ENCODE measurements around the gene DVL2.
A peak's percentile ranks its signal among the peaks of the same experiment; 100 is the strongest.
"Not testable (repeated sequence)": the region's sequence is repeated elsewhere in the genome, so short reads cannot be mapped to it uniquely, and the experiment has no call there.

Gene DVL2

DNA sequence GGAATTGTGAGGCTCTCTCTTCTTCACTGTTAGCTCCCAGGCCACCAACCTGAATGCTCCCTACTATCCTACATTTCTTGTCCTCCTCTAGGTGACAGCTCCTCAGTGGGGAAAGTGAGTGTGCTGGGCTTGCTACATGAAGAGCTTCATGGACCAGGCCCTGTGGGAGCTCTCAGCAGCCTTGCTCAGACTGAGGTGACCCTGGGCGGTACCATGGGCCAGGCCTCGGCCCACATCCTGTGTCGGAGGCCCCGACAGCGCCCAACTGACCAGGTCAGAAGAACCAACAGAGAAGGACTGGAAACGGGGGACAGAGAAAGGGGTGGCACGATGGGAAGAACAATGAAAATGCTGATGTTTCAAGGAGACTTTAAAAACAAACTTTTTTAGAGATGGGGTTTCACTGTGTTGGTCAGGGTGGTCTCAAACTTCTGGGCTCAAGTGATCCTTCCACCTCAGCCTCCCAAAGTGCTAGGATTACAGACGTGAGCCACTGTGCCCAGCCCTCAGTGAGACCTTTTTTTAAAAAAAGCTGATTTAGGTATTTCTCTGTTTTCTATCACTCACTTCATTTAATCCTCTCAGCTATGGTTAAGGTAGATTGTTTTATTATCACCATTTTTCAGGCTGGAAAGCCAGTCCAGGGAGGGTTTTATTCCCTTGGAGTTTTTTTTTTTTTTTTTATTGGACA lies 22.6 kb upstream of the DVL2 start:
- no peak for DNase-seq (ENCODE audit: low read depth)

DNA sequence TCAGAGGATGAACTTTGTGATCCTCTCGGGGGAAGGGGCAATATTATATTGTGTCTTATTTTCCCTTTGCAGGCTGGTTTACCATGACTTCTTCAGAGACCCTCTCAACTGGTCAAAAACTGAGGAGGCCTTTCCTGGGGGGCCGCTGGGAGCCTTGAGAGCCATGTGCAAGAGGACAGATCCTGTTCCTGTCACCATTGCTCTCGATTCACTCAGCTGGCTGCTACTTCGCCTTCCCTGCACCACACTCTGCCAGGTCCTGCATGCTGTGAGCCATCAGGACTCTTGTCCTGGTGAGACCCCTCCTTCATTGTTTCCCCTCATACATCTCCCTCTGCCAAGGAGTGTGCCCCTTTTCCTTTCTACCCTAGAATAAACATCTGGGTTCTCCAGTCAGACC lies 20.2 kb upstream of the DVL2 start:
- no peak for DNase-seq (ENCODE audit: low read depth)

DNA sequence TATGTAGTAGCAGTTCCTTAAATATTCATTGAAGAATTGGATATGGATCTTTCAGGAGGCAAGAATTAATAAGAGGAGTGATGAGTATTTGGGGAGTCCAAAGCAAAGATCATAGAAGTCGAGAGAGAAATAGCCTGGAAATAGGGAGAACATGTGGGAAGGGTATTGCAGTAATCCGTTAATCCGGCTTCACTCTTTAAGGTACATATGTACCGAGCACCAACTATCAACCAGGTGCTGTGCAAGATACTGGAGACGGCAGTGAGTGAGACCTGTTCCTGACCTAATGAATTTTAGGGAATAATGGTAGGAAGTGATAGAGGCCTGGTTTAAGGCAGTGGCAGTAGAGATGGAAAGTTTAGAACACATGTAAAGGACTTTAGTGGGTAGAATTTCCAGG lies 18.8 kb upstream of the DVL2 start:
- no peak for DNase-seq (ENCODE audit: low read depth)

DNA sequence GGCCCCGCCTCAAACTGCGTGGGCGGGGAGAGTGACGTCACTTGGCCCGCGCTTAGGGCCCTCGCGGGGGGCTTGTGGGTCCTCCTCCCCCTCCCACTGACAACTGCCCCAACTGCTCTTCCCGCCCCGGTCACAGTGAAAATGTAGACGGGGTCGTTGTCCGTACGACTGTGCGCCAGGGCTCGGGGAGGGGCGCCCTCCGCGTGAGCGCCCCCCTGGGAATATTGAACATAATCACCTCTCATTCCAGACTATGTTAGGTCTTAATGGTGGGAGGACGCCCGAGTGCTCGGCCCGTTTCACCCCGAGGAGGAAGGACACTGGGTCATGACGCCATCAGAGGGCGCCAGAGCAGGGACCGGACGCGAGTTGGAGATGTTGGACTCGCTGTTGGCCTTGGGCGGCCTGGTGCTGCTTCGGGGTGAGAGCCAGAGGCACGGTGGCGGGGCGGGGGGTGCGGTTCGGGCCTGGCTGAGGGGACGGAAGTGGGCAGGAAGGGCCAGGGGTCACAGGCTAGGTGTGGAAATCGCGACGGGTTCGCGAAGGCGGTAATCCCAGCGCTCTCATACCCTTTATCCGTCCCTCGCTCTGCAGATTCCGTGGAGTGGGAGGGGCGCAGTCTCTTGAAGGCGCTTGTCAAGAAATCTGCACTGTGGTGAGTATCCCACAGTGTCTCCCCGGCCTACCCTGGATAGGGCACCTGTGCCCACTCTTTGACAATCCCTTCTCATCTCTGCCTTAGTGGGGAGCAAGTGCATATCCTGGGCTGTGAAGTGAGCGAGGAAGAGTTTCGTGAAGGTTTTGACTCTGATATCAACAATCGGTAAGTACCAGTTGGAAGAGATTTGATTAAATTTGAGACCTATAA lies 18.1 kb upstream of the DVL2 start, which contains the start of gene ELP5:
ELP5 (plus strand) TSS at position 40 of the 868 bp plus-strand sequence; CDS start at position 376, 336 bp downstream.
- peak; percentile 78 for DNase-seq (ENCODE audit: low read depth)

DNA sequence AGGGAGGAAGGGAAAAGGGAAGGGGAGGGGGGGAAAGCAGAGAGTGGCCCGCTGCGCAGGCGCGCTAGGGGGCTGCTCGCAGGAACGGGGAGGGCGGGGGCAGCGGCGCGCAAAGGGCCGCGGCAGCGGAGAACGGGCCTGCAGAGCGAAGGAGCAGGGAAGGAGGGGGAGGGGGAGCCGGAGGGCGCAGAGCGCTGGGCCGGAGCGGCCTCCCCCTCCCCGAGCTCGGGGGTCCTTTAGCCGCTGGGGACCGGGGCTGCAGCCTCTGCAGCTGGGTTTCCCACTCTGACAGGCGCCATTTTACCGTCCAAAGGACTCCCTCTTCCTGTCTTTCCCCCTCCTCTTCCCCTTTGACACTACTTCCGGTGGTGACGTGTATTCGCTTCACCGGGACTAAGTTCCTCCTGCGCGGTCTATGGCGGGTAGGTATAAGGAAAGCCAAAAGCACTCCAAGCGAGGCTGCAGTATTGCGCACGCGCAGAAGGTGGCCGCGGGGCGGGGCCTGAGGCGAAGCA lies 17.4 kb upstream of the DVL2 start, which contains the start of gene CTDNEP1:
CTDNEP1 (minus strand) TSS at position 74 of the 515 bp plus-strand sequence. CDS start 438 bp downstream, outside the sequence.
- peak; percentile 99 for DNase-seq (ENCODE audit: low read depth)

DNA sequence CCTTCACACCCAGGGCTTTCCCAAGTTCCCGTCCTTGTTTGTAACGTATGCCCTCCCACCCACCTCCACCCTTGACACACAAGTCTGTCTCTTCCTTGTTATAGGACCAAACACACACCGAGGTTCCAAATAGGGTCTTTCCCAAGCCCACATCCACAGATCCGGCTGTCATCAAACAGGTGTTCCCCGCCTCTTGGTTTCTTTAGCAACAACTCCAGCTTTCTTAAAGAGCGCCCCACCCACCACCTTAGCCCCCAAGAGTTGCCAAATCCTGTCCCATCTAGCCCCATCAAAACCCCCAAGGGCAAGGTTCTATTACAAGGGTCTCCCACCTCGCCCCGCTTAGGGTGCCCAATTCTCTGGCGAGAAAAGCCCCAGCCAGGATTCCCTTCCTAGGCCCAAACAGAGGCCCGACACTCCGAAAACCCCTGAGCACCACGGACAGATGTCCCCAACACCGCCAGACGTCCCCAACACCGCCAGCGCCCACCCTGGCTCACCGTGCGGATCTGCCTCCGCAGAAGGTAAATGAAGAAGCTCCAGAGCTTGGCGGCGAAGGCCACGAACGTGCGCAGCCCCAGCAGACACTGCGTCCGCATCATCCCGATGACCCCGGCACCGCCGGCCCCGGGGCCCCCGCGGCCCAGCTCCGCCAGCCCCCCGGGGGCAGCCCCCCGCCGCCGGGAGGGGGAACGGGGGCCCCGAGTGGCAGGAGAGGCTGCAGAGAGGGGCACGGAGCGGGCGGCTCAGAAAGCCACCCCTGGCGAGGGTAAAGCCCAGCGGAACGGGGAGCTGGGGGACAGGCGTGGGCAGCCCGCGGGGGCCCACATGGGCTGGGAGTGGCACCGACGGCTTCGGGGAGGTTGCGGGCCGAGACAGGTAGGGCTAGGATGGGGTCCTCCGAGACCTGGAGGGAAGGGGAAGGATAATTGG lies 16.6 kb upstream of the DVL2 start:
- DNase-seq (ENCODE audit: low read depth), result no peak

DNA sequence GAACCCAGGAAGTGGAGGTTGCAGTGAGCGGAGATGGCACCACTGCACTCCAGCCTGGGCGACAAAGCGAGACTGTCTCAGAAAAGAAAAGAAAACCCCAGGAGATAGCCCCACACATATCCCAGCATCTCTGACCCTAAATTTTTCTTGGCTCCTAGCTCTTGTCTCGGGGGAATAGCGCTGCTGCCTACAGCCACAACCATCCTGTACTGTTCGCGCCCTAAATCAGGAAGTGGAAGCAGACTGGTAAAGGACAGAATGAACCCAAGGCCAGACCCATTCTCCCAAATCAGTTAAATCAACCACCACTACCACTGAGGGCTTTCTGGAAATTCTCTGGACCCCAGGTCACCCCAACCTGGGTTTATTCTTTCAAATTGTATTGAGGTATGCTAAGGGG lies 15.5 kb upstream of the DVL2 start:
- no peak for DNase-seq (ENCODE audit: low read depth)

DNA sequence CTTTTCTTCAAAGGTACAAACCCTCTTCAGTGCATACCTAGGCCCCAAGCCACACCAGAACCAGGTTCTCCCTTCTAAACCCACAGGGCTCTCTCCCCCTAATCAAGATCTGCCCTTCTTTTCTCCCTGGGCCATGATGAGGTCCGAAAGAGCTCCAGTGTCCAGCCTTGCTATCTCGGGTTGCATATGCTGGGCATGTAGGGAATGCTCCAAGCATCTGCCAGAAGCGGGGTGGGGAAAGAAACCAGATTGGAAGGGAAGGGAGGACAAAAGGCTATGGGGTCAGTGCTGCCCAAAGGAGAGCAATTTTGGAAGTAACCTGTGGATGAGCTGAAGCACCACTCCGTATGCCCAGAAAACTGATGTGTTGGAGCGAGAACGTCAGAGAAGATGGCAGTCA lies 14.9 kb upstream of the DVL2 start:
- DNase-seq (ENCODE audit: low read depth), result no peak

DNA sequence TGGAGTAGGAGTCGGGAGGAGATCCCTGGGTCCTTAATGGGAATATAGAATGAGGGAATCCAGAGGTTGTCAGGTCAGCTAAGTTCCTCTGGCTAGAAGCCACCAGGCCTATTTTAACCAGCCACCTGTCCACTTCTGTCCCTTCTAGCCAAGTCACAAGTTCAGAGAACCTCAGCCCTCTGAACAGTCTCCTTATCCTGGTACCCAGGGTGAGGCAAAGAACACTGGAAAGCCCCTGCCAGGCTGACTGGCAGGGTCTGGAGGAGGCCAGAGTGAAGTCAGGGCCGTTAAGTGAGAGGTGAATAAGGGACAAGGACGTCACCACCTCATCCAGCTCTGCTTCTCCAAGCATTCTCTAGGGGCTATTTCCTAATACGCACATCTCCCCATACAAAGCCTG lies 14.5 kb upstream of the DVL2 start:
- DNase-seq (ENCODE audit: low read depth), result no peak

DNA sequence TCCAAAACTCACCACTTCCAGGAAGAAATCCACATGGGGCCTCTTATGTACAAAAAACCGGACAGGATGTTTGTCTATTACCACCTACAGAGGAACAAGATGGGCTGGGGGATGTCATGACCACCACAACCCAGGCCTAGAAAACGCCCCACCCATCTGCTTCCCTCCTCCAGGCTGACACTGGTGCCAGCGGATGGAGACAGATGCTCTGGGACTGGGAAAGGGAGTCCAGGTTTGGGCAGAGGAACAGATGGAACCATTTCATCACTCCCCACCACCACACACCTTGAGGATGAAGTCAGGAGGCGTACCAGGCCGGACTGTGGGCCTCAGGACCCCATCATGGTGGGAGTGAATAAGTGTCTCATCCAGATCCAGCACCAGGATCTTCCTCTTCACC lies 12.5 kb upstream of the DVL2 start:
- DNase-seq (ENCODE audit: low read depth), result no peak

DNA sequence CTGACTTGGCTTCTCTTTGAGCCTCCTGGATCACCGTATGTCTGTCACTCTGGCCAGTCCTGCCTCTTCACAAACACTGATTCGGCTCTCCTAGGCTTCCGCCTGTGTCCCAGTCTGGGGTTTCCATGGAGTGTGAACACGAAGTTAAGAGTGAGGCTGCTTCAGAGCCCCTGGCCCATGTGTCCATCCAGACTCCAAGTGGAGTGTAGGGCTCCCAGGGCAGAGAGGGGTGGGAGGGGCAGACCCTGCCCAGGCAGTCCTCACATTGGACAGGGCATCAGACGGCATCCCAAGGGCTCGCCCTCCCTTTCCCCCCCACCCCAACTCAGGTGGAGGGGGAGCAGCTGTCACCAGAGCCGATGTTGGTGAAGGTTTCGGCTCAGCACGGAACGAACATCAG lies 9.5 kb upstream of the DVL2 start:
- not testable (repeated sequence) for DNase-seq (ENCODE audit: low read depth)

DNA sequence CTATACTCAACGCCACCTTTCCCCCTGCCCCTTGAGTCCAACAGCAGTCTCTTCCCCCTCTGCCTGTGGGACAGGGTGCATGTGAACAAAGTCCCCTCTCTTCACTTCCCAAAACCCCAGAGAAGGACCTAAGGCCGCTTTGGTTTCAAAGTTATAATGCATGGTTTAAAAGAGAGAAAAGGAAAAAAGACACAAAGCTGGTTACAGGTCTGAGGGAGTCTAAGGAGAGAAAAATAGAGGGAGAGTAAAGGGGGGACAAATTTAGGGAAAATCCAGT lies 9.1 kb upstream of the DVL2 start:
- no peak for DNase-seq (ENCODE audit: low read depth)

DNA sequence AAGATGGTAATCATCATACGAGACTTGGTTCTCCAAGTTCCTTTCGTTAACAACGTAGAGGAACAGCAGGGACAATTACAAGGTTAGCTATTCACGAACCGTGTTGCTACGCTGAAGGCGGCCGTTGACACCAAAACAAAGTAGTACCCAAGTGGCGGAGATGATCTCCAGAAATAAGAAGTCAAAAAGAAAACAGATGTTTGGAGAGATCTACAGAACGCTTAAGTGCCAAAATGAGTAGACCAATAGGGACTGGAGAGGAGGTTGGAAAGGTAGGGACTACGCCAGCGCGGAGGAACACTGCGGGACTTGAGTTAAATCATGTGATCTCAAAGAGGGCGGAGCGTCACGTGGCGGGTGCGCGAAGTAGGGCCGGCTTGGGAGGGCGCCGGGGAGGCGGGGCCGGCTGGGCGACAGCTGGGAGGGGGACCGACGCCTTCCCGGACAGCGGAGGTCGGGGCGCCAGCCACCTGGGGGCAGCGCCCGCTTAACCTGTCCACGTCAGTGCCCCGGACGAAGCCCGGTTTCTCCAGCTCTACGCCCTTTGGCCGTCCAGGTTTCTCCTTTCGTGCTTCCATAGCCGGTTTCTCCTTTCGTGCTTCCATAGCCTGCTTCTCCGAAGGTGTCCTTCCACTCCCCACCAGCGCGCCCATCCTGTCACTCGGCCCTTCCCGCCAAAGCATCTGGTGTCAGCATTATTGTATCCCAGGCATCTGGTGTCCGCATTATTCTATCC lies 8.6 kb upstream of the DVL2 start:
- peak; percentile 91 for DNase-seq (ENCODE audit: low read depth)

DNA sequence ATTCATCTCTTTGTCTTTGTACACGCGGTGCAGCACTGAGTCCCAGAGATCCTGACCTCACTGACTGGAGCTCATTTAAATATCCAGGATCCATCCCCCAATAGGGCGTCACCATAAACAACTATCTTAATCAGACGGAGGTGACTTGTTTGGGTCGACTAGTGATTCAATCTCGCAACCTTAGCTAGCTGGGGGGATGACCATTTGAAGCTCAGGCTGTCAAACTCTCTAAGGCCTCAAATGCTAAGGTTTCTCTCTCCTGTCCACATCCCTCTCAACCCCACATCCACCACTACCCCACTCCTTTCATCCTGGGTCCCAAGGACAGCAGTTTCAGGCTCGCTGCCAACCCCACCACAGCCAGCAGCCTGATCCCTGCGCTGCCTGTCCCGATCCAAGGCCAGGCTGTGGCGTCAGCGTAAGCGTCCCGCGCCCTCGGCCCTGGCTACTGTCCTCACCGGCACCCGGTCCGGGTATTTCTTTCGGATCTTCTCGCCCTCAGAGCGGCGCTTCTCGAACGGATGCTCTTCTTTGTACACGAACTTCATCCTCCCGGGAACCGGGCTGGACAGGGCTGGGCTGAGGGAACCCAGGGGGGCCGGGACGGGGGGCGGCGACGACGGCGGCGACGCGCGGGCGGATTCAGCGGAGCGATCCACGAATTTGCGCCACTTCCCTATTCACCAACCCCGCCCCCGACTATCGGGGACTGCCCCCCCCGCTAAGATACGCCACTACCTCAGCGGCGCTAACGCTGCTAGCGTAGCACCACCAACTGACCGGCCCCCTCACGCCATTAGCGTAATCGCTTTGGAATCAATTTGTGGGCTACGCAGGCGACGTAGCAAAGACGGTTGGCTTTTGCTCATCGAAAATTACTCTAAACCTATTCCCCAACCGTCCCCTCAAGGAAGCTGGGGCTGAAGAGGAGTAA lies 7.7 kb upstream of the DVL2 start, which contains the start of gene GABARAP:
GABARAP (minus strand) TSS at position 667 of the 934 bp plus-strand sequence; CDS start at position 548, 119 bp downstream.
- peak; percentile 89 for DNase-seq (ENCODE audit: low read depth)

DNA sequence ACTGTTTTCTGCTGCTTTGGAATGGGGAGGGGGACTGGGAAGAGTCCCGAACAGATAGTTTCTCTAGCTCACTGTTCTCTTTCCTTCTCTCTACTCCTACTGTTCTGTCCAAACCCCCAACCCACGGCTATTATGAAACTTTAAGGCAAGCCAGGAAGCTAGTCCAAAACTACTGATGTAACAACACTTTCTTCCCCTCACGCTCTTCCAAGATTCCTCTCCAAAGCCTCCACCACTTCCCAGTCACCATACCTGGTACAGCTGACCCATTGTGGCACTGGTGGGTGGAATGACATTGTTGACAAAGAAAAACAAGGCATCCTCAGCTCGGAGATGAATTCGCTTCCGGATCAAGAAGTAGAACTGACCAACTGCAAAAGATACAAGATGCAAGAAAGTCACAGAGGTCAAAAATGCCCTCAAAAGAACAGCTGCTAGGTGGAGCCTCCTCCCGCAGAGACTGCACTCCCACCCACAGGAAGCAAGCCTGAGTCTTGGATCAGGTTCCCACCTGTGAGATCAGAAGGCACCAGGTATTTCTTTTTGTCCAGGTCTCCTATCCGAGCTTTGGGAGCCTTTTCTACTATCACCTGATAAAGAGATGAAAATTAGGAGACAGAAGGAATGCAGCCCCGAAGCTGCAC lies 6.9 kb upstream of the DVL2 start:
- no peak for DNase-seq (ENCODE audit: low read depth)

DNA sequence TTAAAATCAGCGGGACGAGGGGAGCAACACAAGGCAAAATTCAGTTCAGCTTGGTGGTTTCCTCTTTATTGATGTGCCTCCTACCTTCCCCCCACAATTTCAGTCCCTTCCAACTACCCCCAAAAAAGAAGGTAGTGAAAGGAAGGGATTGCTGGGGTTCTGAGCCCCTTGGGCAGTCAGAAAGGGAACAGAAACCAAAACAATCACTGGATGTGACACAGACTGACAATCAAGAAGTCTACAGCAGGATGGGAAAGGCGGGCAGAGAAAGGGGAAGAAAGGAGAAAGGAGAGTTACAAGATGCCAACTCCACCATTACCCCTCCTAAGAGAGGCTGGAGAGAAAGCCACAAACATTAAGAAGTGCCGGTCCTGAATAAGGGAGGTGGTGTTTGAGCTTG lies 6.1 kb upstream of the DVL2 start:
- no peak for DNase-seq (ENCODE audit: low read depth)

DNA sequence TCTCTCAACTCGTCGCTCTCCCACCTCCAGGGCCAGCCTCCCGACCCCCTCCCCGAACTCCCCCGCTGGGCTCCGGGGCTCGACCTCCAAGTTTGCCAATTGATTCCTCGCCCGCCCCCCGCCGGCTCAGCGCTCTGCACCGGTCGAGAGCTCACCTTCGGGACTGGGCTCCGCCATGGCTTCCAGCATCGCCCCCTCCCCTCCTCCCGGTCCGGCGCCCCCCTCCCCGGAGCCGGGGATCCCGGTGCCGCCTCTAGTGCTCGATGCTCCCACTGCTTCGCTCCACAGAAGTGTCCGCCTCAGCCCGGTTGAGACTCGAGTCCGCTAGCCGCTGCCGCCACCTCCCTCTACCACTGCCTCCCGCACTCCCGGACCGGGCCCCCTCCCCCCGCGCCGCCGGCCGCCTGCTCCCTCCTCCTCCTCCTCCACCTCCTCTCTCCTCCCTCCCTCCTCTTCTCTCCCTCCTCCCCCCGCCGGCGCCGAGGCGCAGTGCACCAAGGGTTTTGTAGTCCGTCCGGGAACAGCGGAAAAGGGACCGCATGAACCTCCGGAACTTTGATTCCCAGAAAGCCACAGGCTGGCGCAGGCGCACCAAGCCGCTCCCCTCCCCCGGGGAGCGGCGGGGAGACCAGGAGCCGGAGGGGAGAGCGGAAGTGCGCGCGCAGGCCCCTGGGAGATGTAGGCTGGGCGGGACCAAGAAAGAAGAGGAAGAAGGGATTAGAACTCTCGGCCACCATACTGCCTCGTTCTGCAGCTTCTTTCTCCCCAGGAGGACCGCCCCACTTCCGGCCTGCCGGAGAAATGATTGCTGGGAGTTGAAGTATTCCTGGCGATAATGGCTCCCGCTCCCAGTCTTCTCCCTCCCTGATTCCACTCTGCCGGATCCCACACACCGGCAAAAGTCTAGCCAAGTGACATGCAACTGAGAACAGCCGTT lies 5.0 kb upstream of the DVL2 start, which contains the start of gene PHF23:
PHF23 (minus strand) TSS at position 367 of the 937 bp plus-strand sequence; CDS start at position 189, 178 bp downstream.
- DNase-seq (ENCODE audit: low read depth), result peak; percentile 93

DNA sequence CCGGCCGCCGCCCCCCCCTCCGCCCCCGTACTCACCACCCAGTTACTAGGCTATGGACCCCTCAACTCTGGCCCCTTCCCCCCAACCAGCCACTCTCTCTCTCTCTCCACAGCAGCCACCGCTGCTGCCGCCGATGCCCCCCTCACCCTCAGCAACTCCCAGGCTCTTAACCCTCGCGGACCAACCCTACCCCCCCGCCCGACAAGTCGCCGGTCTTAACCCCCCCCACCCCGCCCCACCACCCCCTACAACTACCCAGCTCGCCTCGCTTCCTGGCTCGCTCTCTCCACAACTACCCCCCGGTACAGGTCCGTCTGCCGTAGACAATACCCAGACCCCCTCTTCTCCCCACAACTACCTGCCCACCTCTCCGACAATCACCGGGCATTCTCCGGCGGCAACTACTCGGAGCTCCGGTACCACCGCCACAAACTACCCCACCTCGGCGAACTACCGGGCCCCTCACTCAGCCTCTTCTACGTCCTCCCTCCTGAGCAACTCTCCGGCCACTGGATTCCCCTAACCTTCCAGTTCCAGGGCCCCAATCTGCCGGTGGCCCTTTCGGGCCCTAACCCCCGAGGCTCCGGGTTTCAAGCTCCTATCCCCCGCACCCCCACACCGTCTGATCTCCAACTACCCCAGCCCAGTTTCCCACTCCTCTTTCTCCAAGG lies 4.2 kb upstream of the DVL2 start:
- DNase-seq (ENCODE audit: low read depth), result no peak
